PC-3 (cell line): ENCODE measurements around the gene MACIR.

Experiments used
- CTCF ChIP-seq: fragments of 300-600 bp; sonication (generic); conservative IDR thresholded peaks from 2 replicates; pipeline ENCODE4 v1.5.1; 2017; ENCODE audit warnings: antibody characterized with exemption, low read depth, mild to moderate bottlenecking, low read length
- EZH2 ChIP-seq: fragments of 300-600 bp; sonication (generic); IDR thresholded peaks from one replicate; pipeline ENCODE4 v1.6.1; 2017; ENCODE audit warnings: antibody characterized with exemption, mild to moderate bottlenecking, low read length; ENCODE audit not compliant: unreplicated experiment
- EZH2phosphoT487 ChIP-seq: fragments of 300-600 bp; sonication (generic); IDR thresholded peaks from 2 replicates; pipeline ENCODE4 v1.6.1; 2018; ENCODE audit warnings: mild to moderate bottlenecking, antibody characterized with exemption, low read length, borderline replicate concordance

- no peak for TF ChIP-seq CTCF
- no peak for TF ChIP-seq EZH2
- no peak for TF ChIP-seq EZH2phosphoT487
Observed at GRCh38 chr5:103244398-103244797, 14.2 kb upstream of the MACIR start.
